HG02943 (cell line): ENCODE results near the gene VGLL3.
"Not testable (repeated sequence)": the region's sequence is repeated elsewhere in the genome, so short reads cannot be mapped to it uniquely, and the experiment has no call there.

Experiments used
- ATAC-seq: cut with Tn5 transposase; IDR thresholded peaks from one replicate; pipeline ENCODE4 v1.9.1; 2021; ENCODE audit warnings: mild to moderate bottlenecking, low read depth, moderate library complexity; ENCODE audit not compliant: unreplicated experiment

Gene VGLL3

GRCh38 chr3:86990734-86991481, at the start of gene VGLL3:
Gene VGLL3, minus strand, starts transcription at chr3:86991149. Its CDS starts 406 bp downstream, at chr3:86990743.
- ATAC-seq, result no peak

DNA sequence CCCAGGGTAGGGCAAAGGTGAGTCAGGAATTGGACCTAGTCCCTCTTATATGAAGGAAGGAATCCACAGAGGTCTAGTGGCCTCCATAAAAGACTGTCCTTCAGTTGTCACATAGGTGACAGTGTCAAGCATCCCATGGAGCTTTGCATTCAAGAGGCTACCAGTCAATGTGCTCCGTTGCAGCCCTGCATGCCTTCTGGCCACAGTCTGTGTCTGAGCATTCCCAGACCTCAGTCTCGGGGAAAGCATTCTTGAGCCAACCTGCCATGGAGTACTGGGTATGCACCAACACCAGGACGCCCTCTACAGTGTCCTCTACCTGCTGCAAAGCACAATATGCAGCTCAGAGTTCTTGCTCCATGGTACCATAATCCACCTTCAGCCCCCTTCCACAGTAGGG, 46.7 kb upstream of the VGLL3 start:
- ATAC-seq, result no peak

- ATAC-seq, result no peak
Observed at GRCh38 chr3:87036671-87037070, 45.7 kb upstream of the VGLL3 start.

GRCh38 chr3:87035339-87035738, 44.4 kb upstream of the VGLL3 start:
- ATAC-seq, result no peak

- ATAC-seq, result no peak
Observed at GRCh38 chr3:87033205-87033604, 42.3 kb upstream of the VGLL3 start.

- no peak for ATAC-seq
Observed at GRCh38 chr3:87025661-87026645, 35.0 kb upstream of the VGLL3 start.

- not testable (repeated sequence) for ATAC-seq
Observed at GRCh38 chr3:87017370-87017769, 26.4 kb upstream of the VGLL3 start.

- ATAC-seq, result no peak
Observed at GRCh38 chr3:87009271-87009670, 18.3 kb upstream of the VGLL3 start.

- ATAC-seq, result no peak
Observed at GRCh38 chr3:87006844-87007439, 16.0 kb upstream of the VGLL3 start.

GRCh38 chr3:87004883-87005282, 13.9 kb upstream of the VGLL3 start:
- ATAC-seq, result no peak

GRCh38 chr3:87002346-87002745, 11.4 kb upstream of the VGLL3 start:
- no peak for ATAC-seq

DNA sequence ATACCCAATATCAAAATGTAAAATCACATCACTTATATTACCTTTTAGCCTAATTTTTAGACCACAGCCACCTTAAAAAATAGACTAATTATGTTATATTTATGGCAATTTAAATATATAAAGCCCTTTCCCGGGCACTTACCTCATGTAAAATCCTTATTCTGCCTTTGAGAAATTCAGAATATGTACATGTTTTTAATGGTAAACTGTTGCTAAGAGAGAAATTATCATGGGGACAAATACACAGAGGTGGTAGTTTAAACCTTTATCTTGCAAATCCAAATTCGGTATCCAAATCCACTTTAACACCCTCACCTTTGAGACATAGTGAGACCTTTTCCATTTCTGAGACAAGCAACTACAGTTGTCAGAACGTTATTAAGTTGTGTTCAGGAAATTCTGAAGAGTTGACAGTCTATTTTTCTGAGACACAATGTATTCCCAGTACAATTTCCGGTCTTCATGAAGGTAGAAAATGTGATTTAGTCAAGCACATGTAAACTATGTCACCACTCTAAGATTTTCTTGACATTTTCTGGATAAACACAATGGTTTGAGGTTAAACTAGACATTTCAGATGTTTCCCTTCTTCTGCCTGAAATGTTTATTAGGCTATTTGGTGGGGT, 10.6 kb upstream of the VGLL3 start:
- no peak for ATAC-seq

DNA sequence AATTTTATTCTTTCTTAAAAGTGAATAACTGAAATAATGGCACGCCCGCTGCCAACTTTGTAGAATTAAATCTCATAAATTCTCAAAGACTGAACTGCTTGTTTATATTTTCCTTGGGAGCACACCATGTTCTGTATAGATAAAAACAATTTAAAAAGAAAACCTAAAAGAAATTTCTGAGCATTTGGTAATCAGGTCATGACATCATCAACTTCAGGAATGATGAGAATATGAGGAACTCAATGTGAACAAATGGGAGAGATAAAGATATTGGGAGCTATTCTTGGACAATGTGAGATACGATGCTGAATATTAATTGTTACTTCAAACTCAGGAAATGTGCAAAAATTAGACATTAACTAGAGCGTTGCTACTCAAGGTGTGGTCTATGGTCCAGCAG, 10.0 kb upstream of the VGLL3 start:
- no peak for ATAC-seq

- ATAC-seq, result no peak
Observed at GRCh38 chr3:86998569-86998968, 7.6 kb upstream of the VGLL3 start.

DNA sequence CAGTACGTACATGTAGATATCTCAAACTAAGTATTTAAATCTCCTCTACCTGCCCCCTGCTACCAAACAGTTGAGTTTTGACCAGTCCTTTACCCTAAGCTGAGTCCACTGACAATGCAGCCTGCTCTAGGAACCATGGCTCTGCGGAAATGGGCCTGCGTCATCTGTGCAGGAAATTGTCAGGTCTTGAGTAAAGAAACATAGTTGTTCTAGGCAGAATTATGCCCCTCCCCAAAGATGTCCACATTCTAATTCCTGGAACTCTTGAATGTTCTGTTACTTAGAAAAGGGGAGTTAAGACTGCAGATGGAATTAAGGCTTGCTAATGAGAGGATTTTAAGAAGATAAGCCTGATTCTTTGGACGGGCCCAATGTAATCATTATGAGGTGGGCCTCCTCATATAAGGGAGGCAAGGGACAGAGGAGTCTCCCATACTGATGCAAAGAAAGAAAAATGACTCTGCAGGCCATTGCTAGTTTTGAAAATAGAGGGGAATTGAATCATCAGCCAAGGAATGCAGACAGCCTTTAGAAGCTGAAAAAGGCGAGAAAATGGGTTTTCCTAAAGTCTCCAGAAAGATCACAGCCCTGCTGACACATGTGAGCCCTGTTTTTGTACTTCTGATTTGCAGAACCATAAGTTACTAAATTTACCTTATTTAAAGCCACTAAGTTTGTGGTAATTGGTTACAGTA, 5.5 kb upstream of the VGLL3 start:
- no peak for ATAC-seq

GRCh38 chr3:86995537-86995936, 4.6 kb upstream of the VGLL3 start:
- ATAC-seq, result no peak

DNA sequence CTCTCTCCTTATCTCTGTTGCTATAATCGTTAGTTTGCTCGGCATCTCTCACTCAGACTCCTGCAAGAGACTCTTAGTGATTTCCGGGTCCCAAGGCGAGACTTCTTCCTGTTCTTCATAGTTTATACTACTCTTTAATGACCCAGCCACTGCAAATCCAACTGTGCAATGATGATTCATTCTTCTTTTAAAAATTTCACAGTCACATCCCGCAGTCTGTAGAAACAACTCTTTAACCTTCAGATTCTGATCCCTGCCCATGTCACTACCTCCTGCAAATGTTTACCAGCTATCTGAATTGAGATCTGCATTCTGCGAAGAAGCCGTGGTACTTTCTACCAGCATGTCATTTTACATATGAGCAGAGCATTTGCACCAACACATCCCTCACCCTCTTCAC, 2.8 kb upstream of the VGLL3 start:
- no peak for ATAC-seq

DNA sequence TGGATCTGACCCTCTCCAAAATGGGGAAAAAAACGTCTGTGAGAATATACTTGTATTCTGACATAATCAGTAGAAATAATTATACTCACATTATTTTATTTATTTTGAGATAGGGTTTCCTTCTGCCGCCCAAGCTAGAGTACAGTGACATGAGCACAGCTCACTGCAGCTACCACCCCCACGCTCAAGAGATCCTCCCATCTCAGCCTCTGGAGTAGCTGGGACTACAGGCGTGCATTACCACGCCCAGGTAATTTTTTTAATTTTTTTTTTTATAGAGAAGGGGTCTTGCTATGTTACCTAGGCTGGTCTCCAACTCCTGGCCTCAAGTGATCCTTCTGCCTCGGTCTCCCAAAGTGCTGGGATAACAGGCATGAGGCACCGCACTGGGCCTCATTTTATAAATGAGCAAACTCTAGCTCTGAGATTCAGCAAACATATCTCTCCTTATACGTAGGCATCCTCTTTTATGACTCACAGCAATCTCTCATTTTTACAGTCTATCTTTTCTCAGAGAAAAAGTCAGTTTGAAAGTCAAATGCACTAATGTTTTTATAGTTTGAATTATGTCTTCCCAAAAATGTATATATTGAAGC, 989 bp upstream of the VGLL3 start:
- no peak for ATAC-seq

GRCh38 chr3:86991482-86991815, 500 bp upstream of the VGLL3 start:
- no peak for ATAC-seq
